Uterus (tissue), 2 donors: Measurements from ENCODE around the gene TMEM131.

ENCODE experiments used
- CTCF ChIP-seq, 4 experiments: fragments of 200-600 bp in 2 of 4; fragments of 450-650 bp in 2 of 4; sonication (generic) in 2 of 4; IDR thresholded peaks; one replicate each; pipeline ENCODE4 v1.5.1; 2016 to 2019; ENCODE audit warnings: antibody characterized with exemption in 4 of 4, mild to moderate bottlenecking in 2 of 4, moderate library complexity in 1 of 4
- POLR2A ChIP-seq, 2 donors: fragments of 450-650 bp; IDR thresholded peaks; one replicate each; pipeline ENCODE4 v1.6.1; 2016; ENCODE audit warnings: antibody characterized with exemption in 2 of 2, mild to moderate bottlenecking in 1 of 2, moderate library complexity in 1 of 2

DNA sequence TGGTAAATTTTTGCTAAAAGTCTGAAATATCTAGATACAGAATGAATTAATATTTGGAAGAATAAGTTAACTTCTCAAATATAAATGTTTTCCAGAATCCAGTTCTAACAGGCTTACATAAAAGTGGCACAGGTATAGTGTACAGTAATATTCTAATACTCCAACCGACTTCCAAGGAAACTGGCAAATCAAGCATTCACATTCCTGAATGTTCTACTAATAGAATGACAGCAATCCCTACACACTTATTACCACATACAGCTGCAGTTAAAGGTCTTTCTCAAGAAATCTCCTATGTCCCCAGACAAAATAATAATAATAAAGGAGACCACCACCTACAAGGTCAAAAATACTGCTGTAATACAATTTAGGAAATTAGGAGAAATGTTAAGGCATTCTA is 31.9 kb downstream of the TMEM131 start:
- TF ChIP-seq CTCF (IDR thresholded peaks at IDR 0.05): no peak
- TF ChIP-seq POLR2A (IDR thresholded peaks at IDR 0.05): no peak
